Measurements from ENCODE around the gene ELF1.

The ELF1 gene

DNA sequence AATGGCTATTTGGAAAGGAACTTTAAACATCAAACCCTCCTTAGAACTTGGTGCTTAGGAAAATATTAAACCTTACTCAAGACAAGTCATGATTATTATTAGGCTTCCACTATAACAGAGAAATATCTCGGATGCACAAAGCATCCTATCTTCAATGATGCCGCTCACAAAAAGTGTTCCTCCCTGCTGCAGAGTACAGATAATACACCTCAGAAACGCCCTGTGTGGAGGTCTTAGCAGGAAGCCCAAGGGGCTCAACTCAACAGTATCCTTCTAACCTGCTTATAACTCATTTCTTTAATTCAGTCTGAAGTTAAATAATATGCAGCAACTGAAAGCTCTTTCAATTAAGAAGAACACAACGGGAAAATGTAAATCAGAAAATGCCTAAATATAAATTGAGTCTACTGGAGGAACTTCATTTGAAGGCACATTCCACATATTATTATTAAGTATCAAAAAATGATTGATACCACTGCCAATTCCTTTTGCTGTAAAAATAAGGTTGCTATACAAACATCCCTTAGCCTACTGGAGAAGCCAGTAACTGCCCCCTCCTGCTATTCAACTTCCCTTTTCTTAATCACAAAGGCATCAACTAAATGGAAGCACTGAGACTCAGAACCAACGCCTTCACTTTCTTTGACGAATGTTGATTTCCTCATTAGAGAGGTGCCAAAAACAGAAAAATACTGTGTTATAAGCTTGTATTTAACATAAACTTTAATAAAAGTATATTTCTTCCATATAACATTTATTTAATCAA is 12.0 kb downstream of the ELF1 start:
- no peak for DNase-seq (ENCODE audit: low read depth)

DNA sequence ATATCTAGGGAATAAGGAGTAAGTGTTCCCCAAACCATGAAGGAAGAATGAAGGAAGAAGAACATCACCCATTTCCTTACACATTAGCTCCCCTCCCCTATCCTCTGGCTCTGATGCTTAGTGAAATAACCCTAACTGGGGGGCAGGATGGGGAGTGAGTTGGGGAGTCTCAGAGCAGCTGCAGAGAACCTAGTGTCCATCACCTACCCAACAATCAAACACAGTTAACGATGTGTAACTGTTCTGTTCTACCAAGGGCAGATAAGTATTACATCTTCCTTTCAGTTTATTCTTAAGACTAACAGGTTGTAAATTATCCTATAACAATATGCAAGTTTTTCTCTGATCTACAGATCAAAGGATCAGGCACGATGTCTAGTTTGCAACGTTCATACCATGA is 12.8 kb downstream of the ELF1 start:
- DNase-seq (ENCODE audit: low read depth) = no peak

DNA sequence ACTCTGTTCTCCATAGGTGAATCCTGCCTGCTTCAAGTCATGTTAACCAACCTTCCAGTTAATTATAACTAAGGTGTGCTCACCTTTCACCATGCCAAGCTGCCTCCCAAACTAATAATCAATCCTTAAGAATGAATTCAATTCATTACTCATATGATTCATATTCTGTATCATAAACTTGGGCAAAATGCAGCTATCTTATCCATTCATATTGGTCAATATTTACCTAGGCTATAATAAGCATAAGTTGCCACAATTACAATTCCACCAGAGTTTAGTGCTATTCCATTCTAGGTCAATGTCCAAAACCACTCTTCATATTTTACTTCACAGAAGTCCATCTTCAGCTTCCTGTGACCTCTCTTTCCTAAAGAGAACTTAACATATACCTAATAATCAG is 13.4 kb downstream of the ELF1 start:
- no peak for DNase-seq (ENCODE audit: low read depth)

DNA sequence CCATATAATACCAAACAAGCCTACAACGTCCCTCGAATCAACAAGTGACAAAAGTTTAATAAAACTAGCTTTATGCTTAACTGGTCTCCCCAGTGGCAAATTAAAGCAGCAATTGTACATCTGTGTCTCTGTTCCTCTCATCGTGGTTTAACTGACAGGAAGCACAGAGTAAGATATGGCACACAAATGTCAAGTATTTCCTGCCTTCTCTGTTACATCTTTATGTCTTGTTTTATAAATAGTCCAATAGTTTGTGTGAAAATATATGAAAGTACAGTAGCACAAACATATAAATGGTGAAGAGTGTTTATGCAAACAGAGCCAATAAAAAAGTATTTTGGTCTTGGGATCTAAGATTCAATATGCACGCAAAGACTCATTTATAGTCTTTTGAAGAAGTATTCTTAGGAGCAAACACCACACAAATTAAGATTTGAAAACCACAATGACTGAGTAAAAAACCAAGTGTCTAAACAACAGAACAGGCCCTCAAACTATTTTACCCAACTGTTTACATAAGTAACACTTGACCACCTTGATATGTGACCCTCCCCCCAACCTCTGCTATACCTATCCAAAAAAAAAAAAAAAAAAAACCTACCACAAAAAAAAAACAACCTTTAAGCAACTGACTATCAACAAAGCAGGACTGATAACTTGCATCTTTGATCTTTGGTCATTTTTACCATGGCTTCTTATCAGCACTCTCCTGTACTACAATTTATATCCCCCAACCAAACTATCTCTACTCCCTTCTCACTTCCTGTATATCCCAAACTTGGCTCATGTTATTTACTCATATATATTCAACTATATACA is 14.0 kb downstream of the ELF1 start:
- DNase-seq (ENCODE audit: low read depth) = no peak

DNA sequence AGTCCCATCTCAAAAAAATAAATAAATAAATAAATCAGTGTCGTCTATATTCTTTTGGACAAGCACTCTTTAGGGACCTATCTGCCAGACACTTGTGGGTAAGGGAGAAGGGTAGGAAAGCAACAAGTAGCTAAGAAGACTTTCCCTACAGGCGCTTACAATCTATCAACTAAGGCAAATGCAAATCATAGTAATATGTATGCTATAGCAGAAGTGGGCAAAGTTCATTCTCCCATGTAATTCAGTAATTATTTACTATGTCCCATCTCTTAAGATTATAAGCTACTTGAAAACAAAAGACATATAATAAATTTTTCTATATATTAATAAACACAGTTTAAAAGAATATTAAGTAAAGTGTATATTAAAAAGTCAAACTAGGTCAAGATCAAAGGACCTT is 16.5 kb downstream of the ELF1 start:
- no peak for DNase-seq (ENCODE audit: low read depth)

DNA sequence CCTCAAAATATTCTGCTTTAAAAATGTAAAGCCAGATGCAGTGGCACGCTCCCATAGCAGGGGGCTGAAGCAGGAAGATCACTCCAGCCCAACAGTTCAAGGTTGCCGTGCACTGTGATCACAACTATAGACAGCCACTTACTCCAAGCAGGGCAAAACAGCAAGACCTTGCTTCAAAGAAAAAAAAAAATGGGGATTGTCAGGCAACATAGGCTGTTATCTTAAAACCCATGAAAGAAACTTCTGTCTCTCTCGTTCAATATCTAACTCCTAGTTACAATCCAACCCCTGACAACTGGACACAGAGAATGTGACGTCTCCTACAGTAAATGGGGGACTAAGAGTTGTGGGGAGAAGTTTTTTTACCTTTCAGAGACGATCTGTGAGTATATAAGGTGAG is 17.4 kb downstream of the ELF1 start:
- DNase-seq (ENCODE audit: low read depth) = no peak

DNA sequence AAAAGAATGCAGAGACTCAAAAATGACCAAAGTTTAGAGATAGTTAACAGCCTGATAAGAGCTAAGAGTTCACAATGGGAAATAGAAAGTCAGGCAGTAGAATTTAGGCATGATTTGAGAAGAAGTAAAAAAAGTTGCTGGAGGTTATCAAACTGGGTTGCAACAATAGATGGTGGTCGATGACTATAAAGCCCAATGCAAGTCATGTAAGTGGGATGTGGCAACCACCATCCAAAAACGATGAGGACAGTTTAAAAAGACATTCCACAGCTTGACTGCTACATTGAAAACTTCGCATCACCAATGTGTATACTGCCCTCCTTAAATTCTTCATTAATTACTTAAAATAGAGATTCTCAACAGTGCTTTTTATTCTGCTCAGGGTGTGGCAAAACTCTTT is 19.7 kb downstream of the ELF1 start:
- no peak for DNase-seq (ENCODE audit: low read depth)

DNA sequence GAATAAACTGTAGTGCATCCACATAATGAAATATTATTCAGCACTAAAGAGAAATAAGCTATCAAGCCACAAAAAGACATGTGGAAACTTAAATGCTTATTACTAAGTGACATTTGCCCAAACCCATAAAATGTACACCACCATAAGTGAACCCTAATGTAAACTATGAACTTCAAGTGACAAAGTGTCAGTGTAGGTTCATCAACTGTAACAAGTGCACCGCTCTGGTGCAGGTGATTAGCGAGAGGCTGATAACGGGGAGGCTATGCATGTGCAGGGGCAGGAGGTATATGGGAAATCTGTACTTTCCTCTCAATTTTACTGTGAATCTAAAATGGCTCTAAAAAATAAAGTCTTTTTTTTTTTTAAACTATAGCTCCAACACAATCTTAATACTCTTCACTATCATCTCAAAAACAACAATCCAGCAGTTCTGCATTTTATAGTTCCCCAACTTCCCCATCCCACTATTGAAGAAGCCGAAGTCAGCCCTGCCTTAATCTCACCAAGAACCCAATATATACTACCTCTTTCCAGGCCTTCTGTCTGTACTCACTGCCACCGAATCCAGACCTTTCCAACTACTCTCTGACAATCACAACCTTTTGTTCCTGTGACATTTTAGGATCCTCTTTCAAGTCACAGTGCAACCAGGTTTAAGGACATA is 22.6 kb downstream of the ELF1 start:
- no peak for DNase-seq (ENCODE audit: low read depth)

DNA sequence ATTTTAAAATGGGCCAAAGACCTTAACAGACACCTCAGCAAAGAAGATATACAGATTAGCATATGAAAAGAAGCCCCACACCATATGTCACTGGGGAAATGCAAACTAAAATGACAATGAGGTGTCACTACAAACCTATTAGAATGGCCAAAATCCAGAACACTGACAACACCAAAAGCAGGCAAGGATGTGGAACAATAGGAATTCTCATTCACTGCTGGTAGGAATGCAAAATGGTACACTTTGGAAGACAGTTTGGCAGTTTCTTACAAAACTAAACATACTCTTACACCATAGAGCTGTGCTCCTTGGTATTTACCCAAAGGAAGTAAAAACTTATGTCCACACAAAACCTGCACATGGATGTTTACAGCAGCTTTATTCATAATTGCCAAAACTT is 23.1 kb downstream of the ELF1 start:
- DNase-seq (ENCODE audit: low read depth) = no peak

DNA sequence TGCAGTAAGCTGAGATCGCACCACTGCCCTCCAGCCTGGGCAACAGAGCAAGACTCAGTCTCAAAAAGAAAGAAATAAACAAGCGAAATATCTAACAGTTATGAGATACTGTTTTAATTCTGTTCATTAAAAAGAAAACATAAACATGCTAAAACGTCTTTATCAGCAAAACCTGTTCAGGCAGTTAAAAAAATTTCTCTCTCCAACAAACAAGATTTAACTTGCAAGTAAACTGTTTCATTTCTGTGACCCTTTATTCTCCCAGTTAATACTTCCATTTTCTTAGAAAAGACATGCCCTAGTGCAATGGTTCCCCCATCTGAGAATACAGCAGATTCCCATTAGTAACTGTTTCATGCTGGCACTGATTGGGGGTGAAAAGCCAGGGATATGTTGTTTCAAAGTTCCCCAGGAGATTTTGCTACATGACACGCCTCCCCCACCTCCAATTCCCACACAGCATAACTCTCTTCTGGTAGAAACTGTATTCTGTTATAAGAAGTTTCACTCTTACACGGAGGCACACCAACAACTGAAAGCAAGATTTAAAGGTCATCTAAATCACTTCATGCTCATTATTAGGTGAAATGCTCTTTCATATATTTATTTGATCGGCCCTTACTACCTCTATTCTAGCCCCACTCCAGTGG is 24.4 kb downstream of the ELF1 start:
- DNase-seq (ENCODE audit: low read depth) = no peak

DNA sequence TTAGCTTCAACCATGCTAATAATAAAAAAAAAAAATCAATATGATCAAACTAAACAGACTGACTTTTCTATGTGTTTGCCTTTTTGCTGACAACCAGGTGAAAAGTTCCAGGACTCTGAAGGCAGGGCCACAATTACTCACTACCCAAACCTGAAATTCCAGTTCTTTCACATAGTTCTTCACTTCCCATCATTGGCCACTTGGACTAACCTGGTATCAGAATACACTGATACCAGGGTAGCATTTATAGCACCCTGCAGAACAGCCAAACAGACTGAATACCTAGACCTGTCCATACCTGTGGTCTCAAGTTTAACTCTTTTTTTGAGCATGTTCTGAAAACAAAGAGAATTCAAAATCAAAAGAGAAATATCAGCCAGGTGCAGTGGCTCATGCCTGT is 25.1 kb downstream of the ELF1 start:
- no peak for DNase-seq (ENCODE audit: low read depth)

DNA sequence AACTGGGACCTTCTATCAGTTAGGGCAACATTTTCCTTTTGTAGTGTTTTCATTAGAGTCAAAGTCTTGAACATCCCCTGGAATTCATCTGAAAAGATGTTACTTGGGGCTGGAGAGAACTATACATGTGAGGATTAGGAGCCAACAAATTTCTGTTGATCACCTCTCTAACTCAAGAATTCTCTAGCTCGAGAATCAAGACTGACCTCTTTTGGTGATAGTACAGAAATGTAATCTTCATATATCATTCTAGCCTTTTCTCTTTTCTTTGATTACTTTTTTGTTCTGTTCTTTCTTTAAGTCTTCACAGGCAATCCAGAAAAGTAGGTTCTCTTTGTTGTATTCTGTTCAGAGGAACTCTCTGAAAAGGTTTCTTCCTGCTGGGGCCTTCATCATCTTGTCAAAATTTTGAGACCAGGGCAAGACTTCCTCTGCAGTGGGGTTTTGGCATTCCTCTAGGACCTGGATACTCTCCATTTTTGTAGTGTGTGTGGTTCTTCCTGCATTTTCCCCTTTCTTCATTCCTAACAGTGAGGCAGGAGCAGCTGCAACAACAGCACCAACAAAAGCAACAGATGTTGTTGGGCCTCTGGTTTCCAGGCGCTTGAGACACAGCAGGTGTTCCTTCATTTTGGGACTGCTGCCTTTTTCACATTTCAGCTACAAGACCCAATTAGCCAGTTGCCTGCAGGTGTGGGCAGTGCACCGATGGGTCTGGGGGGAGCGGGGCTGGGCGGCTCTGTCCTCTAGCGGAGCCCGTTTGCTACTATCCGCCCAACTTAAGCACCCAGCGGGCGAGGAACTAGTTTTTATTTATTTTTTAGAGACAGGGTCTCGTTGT is 26.2 kb downstream of the ELF1 start:
- DNase-seq (ENCODE audit: low read depth) = no peak

DNA sequence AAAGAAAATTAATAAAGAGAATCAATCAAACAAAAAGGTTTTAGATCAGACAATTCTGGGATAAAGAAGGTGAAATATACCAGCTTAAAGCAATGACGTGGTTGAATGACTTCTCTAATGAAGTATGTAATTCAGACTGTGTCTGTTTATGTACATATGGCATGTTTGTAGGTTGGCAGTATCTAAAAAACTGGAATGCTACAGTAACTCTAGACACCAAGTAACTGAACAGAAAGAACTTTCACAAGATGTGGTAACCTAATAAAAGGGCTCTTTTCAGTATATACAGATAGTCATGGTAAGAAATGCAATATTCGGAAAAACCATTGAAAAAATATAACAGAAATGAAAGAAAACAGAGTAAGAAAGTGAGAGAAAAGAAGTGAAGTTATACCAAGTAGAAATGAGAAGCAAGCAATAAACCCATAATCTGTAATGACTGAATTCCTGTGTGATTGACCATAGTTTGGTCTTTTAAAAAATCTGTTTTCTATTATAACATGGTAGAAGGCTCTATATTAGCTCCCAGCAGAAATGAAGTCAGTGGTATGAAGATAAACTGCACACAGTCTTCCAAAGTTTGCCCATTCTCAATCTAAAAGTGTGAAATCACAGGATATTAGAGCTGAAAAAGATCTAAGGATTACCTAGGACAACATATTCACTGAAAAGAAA is 31.4 kb downstream of the ELF1 start:
- no peak for DNase-seq (ENCODE audit: low read depth)

DNA sequence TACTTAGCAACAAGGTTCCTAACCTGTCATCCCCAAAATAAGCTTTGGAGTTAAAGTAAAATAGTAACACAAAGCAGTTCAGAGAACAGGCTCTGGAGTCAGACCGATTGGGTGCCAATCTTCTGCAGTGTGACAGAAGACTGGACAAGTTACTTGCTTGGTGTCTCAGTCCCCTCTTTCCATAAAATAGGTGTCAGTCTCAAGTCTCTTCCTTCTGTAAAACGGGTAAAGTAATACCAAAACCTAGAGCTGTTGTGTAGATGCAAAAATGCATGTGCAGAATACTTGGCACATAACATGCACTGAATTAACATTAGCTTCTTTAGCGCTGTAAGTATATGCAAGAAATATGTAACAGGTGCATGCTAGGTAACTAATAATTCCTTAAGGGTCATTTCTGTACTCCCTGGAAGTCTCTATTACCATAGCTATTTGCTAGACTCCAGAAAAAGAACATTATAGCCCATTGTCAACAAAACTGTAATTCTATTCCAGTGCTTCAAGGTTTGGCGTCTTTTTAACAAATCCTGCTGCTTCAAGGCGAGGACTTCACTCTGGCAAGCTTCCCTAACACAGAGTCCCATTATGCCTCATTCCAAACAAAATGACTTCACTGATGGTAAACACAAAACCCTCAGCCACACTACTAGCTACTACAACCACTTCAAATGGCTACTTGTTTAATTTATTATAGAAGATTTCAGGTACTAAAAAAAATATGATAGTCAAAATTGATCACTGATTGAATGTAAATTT is 32.8 kb downstream of the ELF1 start:
- DNase-seq (ENCODE audit: low read depth) = no peak

DNA sequence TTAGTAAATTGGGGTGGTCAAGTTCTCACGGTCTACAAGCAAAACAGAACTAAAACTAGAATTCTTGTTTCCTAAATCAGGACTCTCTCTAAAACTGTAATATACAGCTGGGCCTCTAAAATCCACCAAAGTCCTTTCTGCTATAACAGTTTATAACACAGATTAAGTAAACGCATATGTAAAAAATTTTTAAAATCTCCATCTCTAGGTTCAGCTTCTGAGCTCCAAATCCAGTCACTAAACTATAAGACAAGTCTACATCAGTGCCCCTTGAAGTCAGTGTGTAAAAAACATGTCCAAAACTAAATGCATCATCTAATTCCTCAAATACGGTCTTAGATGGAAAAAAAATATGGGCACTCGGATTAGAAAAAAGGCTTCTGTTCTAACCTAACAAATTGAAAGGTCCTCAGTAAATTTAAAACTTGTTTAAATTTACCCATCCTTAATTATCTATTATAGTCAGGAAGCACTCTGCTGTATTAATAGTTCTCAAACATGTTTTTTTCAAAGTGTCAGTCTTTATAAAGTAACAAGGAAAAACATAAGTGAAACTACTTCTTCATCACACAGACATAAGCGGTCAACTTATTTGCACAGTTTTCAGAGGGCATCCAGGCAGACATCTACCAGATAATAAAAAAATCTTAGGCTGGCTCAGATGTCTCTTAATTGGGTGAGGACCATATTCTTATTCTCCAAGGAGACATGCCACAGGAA is 33.6 kb downstream of the ELF1 start:
- DNase-seq (ENCODE audit: low read depth) = no peak

DNA sequence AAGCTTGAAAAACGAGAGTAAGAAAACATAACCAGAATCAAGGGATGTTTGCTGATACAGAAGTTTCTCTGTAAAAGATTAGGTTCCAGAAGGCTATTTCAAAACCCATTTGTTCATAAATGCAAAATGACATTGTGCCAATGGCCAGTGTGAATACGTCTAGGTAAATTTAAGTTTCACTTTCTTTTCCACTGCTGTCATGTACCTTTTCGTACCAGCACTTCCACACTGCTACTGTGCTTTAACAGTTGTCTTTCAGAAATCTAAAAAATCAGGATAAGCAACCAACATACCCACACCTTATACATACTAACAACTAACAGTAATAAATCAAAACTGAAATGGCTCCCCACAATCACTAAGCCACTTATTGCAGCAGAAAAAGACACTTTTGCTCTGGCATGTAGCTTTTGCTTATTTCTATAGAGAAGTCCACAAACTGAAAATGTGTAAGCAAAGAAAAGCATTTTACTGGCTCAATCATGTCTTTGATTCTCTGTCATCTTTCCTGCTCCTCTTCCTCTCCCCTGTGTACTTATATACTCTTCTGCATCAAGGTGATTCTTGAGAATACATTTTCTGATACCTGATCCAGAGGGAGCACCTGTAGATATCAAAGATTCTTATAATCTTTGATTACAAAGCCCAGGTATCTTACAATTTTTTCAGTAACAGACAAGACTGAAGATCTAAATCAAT is 34.3 kb downstream of the ELF1 start:
- DNase-seq (ENCODE audit: low read depth) = no peak

DNA sequence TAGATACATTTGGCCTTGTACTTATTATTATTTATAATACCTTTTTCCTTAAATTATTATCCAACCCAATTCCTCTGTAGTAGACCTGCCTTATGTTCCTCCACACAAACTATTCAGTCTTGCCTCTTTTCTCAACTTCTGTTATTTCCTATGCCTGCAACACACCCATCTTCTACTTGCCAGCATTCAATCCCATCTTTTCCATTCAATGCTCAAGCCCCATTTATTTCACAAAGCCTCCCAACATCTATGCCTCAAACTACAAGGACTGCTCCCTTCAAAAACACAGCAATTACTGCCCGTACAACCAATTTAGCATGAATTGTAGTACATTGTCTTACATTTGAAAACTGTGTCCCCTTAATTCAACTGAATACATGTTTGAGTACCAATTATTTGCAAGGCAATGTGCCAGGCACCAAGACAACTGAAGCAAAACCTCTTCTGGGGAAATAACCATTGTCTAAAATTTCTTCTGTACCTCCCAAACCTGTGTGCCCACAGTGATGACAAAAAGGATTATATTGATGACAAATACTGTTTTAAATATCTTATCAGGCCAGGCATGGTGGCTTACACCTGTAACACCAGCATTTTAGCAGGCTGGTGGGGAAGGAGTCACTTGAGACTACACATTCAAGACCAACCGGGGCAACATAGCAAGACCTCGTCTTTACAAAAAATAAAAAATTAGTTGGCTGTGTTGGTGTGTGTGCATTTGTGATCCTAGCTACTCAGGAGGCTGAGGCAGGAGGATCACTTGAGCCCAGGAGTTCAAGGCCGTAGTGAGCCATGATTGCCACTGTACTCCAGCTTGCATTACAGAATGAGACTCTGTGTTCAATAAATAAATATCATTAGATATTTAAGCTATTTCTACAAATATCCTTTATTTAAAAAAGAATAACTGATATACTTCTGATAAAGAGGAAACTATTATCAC is 35.1 kb downstream of the ELF1 start:
- DNase-seq (ENCODE audit: low read depth) = no peak

DNA sequence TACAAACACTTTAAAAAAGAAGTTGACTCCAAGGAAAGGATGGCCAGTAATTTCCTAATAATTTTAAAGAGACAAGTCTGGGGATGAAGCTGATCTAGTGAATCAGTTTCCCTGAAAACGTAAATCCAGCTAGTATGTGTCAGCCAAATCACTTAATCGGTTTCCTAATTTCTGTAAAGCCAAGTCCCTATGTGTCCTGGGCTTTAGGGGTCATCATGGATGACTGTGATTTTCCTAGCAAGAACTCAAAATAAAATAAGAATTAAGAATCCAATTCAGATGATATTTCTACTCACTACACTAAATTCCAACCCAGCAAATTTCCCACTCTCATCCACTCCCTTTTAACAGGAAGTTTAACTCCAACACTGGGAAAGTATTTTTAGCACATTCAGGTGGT is 35.9 kb downstream of the ELF1 start:
- DNase-seq (ENCODE audit: low read depth) = no peak
